ENCODE measurements around the gene TEPSIN. TPM values are rescaled to one million over a fixed set of nuclear protein-coding genes. Genes with fewer than 3 reads are reported as not detected.

TEPSIN gene
- total and polyA plus RNA-seq, 4 donors: 3.2 to 22.9 (median 10.7) TPM

- Histone ChIP-seq H3K4me3 (ENCODE audit: low read depth in 1 of 3, low read length in 3 of 3) (peak overlapping the region; percentile 26 to 83 (median 46)), H3K9ac (ENCODE audit: low read depth in 1 of 2, low read length in 2 of 2) (no peak overlapping the region), H3K9me3 (ENCODE audit: control insufficient read depth in 4 of 4, low read length in 3 of 4) (no peaks in the 10 kb centered on the region), H3K4me1 (ENCODE audit: control insufficient read depth in 4 of 4, insufficient read depth in 4 of 4, low read length in 3 of 4) (peaks cover 10 to 23% (median 13%) of the 10 kb centered on the region in 4 donors), H3K36me3 (ENCODE audit: control insufficient read depth in 4 of 4, insufficient read depth in 3 of 4, low read depth in 1 of 4, low read length in 3 of 4) (no peaks in the 10 kb centered on the region), H3K27me3 (ENCODE audit: control insufficient read depth in 4 of 4, insufficient read depth in 4 of 4, low read length in 3 of 4) (no peaks in the 10 kb centered on the region), H3K27ac (ENCODE audit: low read depth in 1 of 2, low read length in 2 of 2) (no peak overlapping the region)
- no peak for DNase-seq (ENCODE audit: low spot score)
- WGBS: 2% methylated on average over 30 of the region's 30 CpGs
- no peak for TF ChIP-seq SP1 (IDR thresholded peaks at IDR 0.05)
Measured at GRCh38 chr17:81222620-81222905, 16.3 kb downstream of the TEPSIN start.

- Histone ChIP-seq H3K36me3 (ENCODE audit: control insufficient read depth in 4 of 4, insufficient read depth in 3 of 4, low read depth in 1 of 4, low read length in 3 of 4) (no peaks in the 10 kb centered on the region), H3K4me1 (ENCODE audit: control insufficient read depth in 4 of 4, insufficient read depth in 4 of 4, low read length in 3 of 4) (peaks cover 10 to 23% (median 13%) of the 10 kb centered on the region in 4 donors), H3K9me3 (ENCODE audit: control insufficient read depth in 4 of 4, low read length in 3 of 4) (no peaks in the 10 kb centered on the region), H3K27ac (ENCODE audit: low read depth in 1 of 2, low read length in 2 of 2) (no peak overlapping the region), H3K4me3 (ENCODE audit: low read depth in 1 of 3, low read length in 3 of 3) (peak overlapping the region in 2 of 3 donors; percentile 46 to 83), H3K9ac (ENCODE audit: low read depth in 1 of 2, low read length in 2 of 2) (no peak overlapping the region), H3K27me3 (ENCODE audit: control insufficient read depth in 4 of 4, insufficient read depth in 4 of 4, low read length in 3 of 4) (no peaks in the 10 kb centered on the region)
- TF ChIP-seq JUND (IDR thresholded peaks at IDR 0.05) (no peak), REST (IDR thresholded peaks at IDR 0.05) (no peak), GABPA (IDR thresholded peaks at IDR 0.05 in 1 of 2, conservative IDR thresholded peaks at IDR 0.05 in 1 of 2) (no peak), CTCF (IDR thresholded peaks at IDR 0.05; ENCODE audit: low read depth, low read length, missing input control) (no peak), YY1 (IDR thresholded peaks at IDR 0.05) (no peak), FOXA2 (IDR thresholded peaks at IDR 0.05) (no peak), FOXA1 (IDR thresholded peaks at IDR 0.05) (no peak), SP1 (IDR thresholded peaks at IDR 0.05) (no peak)
- DNase-seq (ENCODE audit: low spot score): no peak
- WGBS: 35% methylated on average over 24 of the region's 24 CpGs
Measured at GRCh38 chr17:81221842-81222619, 16.8 kb downstream of the TEPSIN start.

GRCh38 chr17:81221371-81221841, 17.4 kb downstream of the TEPSIN start:
- Histone ChIP-seq H3K9ac (ENCODE audit: low read depth in 1 of 2, low read length in 2 of 2) (no peak overlapping the region), H3K27me3 (ENCODE audit: control insufficient read depth in 4 of 4, insufficient read depth in 4 of 4, low read length in 3 of 4) (no peaks in the 10 kb centered on the region), H3K36me3 (ENCODE audit: control insufficient read depth in 4 of 4, insufficient read depth in 3 of 4, low read depth in 1 of 4, low read length in 3 of 4) (no peaks in the 10 kb centered on the region), H3K4me1 (ENCODE audit: control insufficient read depth in 4 of 4, insufficient read depth in 4 of 4, low read length in 3 of 4) (peaks cover 10 to 23% (median 13%) of the 10 kb centered on the region in 4 donors), H3K9me3 (ENCODE audit: control insufficient read depth in 4 of 4, low read length in 3 of 4) (no peaks in the 10 kb centered on the region), H3K4me3 (ENCODE audit: low read depth in 1 of 3, low read length in 3 of 3) (no peak overlapping the region), H3K27ac (ENCODE audit: low read depth in 1 of 2, low read length in 2 of 2) (no peak overlapping the region)
- no peak for DNase-seq (ENCODE audit: low spot score)
- 92% methylated on average over 11 of the region's 11 CpGs for WGBS
- TF ChIP-seq REST (IDR thresholded peaks at IDR 0.05) (no peak), TAF1 (conservative IDR thresholded peaks at IDR 0.05) (no peak), CTCF (IDR thresholded peaks at IDR 0.05; ENCODE audit: low read depth, low read length, missing input control) (no peak), YY1 (IDR thresholded peaks at IDR 0.05) (no peak), HNF4G (IDR thresholded peaks at IDR 0.05) (no peak), ZBTB33 (IDR thresholded peaks at IDR 0.05) (no peak), EGR1 (IDR thresholded peaks at IDR 0.05; ENCODE audit: low read depth in 2 of 2) (no peak)
